Liver (tissue), 9 donors: ENCODE data around the gene GALNT10. TPM values are rescaled to one million over a fixed set of nuclear protein-coding genes. Genes with fewer than 3 reads are reported as not detected.

ENCODE experiments used
- DNase-seq: peaks from one replicate; pipeline ENCODE4 v3.0.0-alpha.2; 2017; ENCODE audit warnings: low spot score
- H3K27ac ChIP-seq, 2 donors: one replicate each; pipeline ENCODE4 v1.7.0; 2013; ENCODE audit warnings: inconsistent platforms in 2 of 2, low read length in 2 of 2, control low read depth in 1 of 2, low read depth in 1 of 2, mild to moderate bottlenecking in 1 of 2
- H3K27me3 ChIP-seq, 4 donors: one replicate each; pipeline versions ENCODE4 v1.6.1 to v1.7.0; 2013; ENCODE audit warnings: low read length in 3 of 4, inconsistent platforms in 1 of 4, mild to moderate bottlenecking in 1 of 4, moderate library complexity in 1 of 4; ENCODE audit not compliant: control insufficient read depth in 4 of 4, insufficient read depth in 4 of 4
- H3K36me3 ChIP-seq, 4 donors: one replicate each; pipeline versions ENCODE4 v1.6.1 to v1.7.0; 2013; ENCODE audit warnings: low read length in 3 of 4, mild to moderate bottlenecking in 3 of 4, low read depth in 1 of 4, moderate library complexity in 1 of 4; ENCODE audit not compliant: control insufficient read depth in 4 of 4, insufficient read depth in 3 of 4
- H3K4me1 ChIP-seq, 4 donors: one replicate each; pipeline versions ENCODE4 v1.6.1 to v1.7.0; 2013; ENCODE audit warnings: low read length in 3 of 4, mild to moderate bottlenecking in 3 of 4, moderate library complexity in 1 of 4; ENCODE audit not compliant: control insufficient read depth in 4 of 4, insufficient read depth in 4 of 4
- H3K4me3 ChIP-seq, 3 donors: one replicate each; pipeline versions ENCODE4 v1.6.1 to v1.7.0; 2013; ENCODE audit warnings: low read length in 3 of 3, control low read depth in 1 of 3, low read depth in 1 of 3, mild to moderate bottlenecking in 1 of 3
- H3K9ac ChIP-seq, 2 donors: one replicate each; pipeline ENCODE4 v1.7.0; 2013; ENCODE audit warnings: low read length in 2 of 2, mild to moderate bottlenecking in 2 of 2, moderate library complexity in 2 of 2, control low read depth in 1 of 2, low read depth in 1 of 2
- H3K9me3 ChIP-seq, 4 donors: one replicate each; pipeline versions ENCODE4 v1.6.1 to v1.7.0; 2013; ENCODE audit warnings: low read length in 3 of 4; ENCODE audit not compliant: control insufficient read depth in 4 of 4
- EGR1 ChIP-seq, 2 donors: IDR thresholded peaks; 2 replicates each; pipeline ENCODE4 v1.6.1; 2016 to 2018; ENCODE audit warnings: antibody characterized with exemption in 2 of 2, low read depth in 2 of 2
- FOXA1 ChIP-seq: IDR thresholded peaks from 2 replicates; pipeline ENCODE4 v1.6.1; 2016; ENCODE audit warnings: antibody characterized with exemption
- FOXA2 ChIP-seq: IDR thresholded peaks from 2 replicates; pipeline ENCODE4 v1.6.1; 2016; ENCODE audit warnings: antibody characterized with exemption
- GABPA ChIP-seq, 2 donors: IDR thresholded peaks in 1 of 2; conservative IDR thresholded peaks in 1 of 2; 2 replicates each; pipeline ENCODE4 v1.6.1; 2016; ENCODE audit warnings: antibody characterized with exemption in 2 of 2, mild to moderate bottlenecking in 1 of 2, moderate library complexity in 1 of 2
- HNF4A ChIP-seq, 2 donors: conservative IDR thresholded peaks; 2 replicates each; pipeline ENCODE4 v1.6.1; 2016; ENCODE audit warnings: antibody characterized with exemption in 2 of 2, mild to moderate bottlenecking in 2 of 2
- HNF4G ChIP-seq: IDR thresholded peaks from 2 replicates; pipeline ENCODE4 v1.6.1; 2016; ENCODE audit warnings: antibody characterized with exemption
- JUND ChIP-seq, 2 donors: IDR thresholded peaks; 2 replicates each; pipeline ENCODE4 v1.6.1; 2016; ENCODE audit warnings: antibody characterized with exemption in 2 of 2
- NR2F2 ChIP-seq: IDR thresholded peaks from 2 replicates; pipeline ENCODE4 v1.6.1; 2016; ENCODE audit warnings: antibody characterized with exemption
- RAD21 ChIP-seq, 2 donors: IDR thresholded peaks; 2 replicates each; pipeline ENCODE4 v1.6.1; 2016; ENCODE audit warnings: antibody characterized with exemption in 2 of 2, mild to moderate bottlenecking in 2 of 2
- RXRA ChIP-seq, 2 donors: IDR thresholded peaks; 2 replicates each; pipeline ENCODE4 v1.6.1; 2017 to 2018; ENCODE audit warnings: antibody characterized with exemption in 2 of 2, mild to moderate bottlenecking in 1 of 2
- SP1 ChIP-seq: IDR thresholded peaks from 2 replicates; pipeline ENCODE4 v1.6.1; 2018; ENCODE audit warnings: antibody characterized with exemption, mild to moderate bottlenecking
- TAF1 ChIP-seq: conservative IDR thresholded peaks from 2 replicates; pipeline ENCODE4 v1.6.1; 2016; ENCODE audit warnings: antibody characterized with exemption, mild to moderate bottlenecking
- WGBS: extraction: QIAGEN DNeasy Blood & Tissue Kit; methylation state at CpG from one replicate; pipeline ENCODE4 v1.1.7; 2013; 5-methylcytosine and 5-hydroxymethylcytosine counted together
- polyA plus RNA-seq, 2 donors: library from polyadenylated mRNA; stranded (reverse) in 1 of 2; unstranded in 1 of 2; fragments of 200-250 nt in 1 of 2; fragments of >200 nt in 1 of 2; fragmentation: Nextera tagmentation in 1 of 2; extraction: Ambion mirVana in 1 of 2; gene quantifications; one replicate each; pipeline versions ENCODE4 v1.2.1 to v1.2.3, GENCODE V29; 2013 to 2015
- total RNA-seq, 2 donors: library from RNA; depleted of rRNA; stranded (reverse); fragments of >200 nt; gene quantifications; one replicate each; pipeline ENCODE4 v1.2.3, GENCODE V29; 2014
- TF ChIP-seq, protein P1 (sequence below): IDR thresholded peaks from 2 replicates; pipeline ENCODE4 v1.6.1; 2016; ENCODE audit warnings: antibody characterized with exemption
- TF ChIP-seq, protein P2 (sequence below): IDR thresholded peaks from 2 replicates; pipeline ENCODE4 v1.6.1; 2016; ENCODE audit warnings: antibody characterized with exemption
- TF ChIP-seq, protein P3 (sequence below): IDR thresholded peaks from 2 replicates; pipeline ENCODE4 v1.6.1; 2016; ENCODE audit warnings: antibody characterized with exemption, mild to moderate bottlenecking
- TF ChIP-seq, protein P4 (sequence below): fragments of 150-350 bp; IDR thresholded peaks from 2 replicates; pipeline ENCODE4 v1.5.1; 2017; ENCODE audit warnings: improper control_type of control experiment, low read depth, low read length; ENCODE audit not compliant: missing input control
- donor health status: healthy.
- donor health status: healthy.
- donor health status: healthy.
- donor health status: healthy.
- donor health status: healthy.

The GALNT10 gene
- total and polyA plus RNA-seq, 4 donors, result 1.1 to 17.8 (median 5.3) TPM

DNA sequence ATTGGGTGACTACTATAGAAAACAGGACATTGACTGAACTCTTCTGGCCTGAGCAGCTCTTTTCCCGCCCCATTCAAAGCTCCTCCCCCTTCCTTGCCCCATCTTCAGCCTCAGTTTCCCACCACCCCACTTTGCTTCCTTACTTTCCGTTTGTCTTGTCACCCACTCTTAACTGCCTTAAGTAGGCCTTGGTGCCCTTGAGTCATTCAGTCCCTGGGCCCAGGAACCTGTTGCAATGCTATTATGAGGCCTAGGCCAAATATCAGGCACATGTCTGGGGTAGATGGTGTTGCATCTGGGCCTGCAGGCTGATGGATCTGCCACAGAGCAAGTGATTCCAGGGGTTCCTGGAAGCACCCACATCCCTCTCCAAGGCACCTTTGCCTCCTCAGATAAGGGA is 17.7 kb upstream of the GALNT10 start:
- Histone ChIP-seq H3K36me3 (no peaks in the 10 kb centered on the region), H3K4me3 (no peak overlapping the region), H3K4me1 (peaks cover 0 to 13% (median 5%) of the 10 kb centered on the region in 4 donors), H3K9me3 (no peaks in the 10 kb centered on the region), H3K27ac (no peak overlapping the region), H3K27me3 (no peaks in the 10 kb centered on the region), H3K9ac (no peak overlapping the region)
- TF ChIP-seq, protein P1, sequence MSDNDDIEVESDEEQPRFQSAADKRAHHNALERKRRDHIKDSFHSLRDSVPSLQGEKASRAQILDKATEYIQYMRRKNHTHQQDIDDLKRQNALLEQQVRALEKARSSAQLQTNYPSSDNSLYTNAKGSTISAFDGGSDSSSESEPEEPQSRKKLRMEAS, result no peak
- no peak for TF ChIP-seq FOXA1
- TF ChIP-seq SP1, result no peak
- DNase-seq, result no peak
- WGBS, result 95% methylated on average over 2 of the region's 2 CpGs

DNA sequence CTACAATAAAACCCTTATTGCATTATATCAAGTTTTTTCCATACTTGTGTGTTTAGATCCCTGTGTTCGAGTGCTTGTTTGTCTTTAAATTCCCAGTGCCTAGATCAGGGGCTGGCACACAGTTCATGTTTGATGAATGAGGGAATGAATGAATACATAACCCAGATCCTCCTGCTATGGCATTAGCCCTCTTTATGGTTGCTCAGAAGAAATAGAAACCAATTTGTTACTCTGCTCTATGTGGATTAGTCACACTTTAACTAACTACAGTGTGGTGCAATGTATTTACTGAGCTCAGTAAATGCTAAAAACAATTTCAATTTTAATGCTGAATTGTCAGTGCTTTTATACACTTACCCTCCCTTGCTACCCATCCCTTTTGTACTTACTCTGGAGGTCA is 16.4 kb upstream of the GALNT10 start:
- Histone ChIP-seq H3K36me3 (no peaks in the 10 kb centered on the region), H3K9me3 (no peaks in the 10 kb centered on the region), H3K27me3 (no peaks in the 10 kb centered on the region), H3K27ac (no peak overlapping the region), H3K4me1 (peaks cover 0 to 13% (median 5%) of the 10 kb centered on the region in 4 donors), H3K9ac (no peak overlapping the region), H3K4me3 (no peak overlapping the region)
- 35% methylated on average over 1 of the region's 1 CpG for WGBS
- no peak for DNase-seq
- TF ChIP-seq TAF1, result no peak
- TF ChIP-seq, protein P2, sequence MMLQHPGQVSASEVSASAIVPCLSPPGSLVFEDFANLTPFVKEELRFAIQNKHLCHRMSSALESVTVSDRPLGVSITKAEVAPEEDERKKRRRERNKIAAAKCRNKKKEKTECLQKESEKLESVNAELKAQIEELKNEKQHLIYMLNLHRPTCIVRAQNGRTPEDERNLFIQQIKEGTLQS, result no peak
- no peak for TF ChIP-seq NR2F2
- TF ChIP-seq, protein P3, sequence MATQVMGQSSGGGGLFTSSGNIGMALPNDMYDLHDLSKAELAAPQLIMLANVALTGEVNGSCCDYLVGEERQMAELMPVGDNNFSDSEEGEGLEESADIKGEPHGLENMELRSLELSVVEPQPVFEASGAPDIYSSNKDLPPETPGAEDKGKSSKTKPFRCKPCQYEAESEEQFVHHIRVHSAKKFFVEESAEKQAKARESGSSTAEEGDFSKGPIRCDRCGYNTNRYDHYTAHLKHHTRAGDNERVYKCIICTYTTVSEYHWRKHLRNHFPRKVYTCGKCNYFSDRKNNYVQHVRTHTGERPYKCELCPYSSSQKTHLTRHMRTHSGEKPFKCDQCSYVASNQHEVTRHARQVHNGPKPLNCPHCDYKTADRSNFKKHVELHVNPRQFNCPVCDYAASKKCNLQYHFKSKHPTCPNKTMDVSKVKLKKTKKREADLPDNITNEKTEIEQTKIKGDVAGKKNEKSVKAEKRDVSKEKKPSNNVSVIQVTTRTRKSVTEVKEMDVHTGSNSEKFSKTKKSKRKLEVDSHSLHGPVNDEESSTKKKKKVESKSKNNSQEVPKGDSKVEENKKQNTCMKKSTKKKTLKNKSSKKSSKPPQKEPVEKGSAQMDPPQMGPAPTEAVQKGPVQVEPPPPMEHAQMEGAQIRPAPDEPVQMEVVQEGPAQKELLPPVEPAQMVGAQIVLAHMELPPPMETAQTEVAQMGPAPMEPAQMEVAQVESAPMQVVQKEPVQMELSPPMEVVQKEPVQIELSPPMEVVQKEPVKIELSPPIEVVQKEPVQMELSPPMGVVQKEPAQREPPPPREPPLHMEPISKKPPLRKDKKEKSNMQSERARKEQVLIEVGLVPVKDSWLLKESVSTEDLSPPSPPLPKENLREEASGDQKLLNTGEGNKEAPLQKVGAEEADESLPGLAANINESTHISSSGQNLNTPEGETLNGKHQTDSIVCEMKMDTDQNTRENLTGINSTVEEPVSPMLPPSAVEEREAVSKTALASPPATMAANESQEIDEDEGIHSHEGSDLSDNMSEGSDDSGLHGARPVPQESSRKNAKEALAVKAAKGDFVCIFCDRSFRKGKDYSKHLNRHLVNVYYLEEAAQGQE, result no peak
- no peak for TF ChIP-seq FOXA1
- no peak for TF ChIP-seq EGR1 (IDR thresholded peaks at IDR 0.05; ENCODE audit: low read depth in 2 of 2)
- no peak for TF ChIP-seq RAD21 (IDR thresholded peaks at IDR 0.05)
- TF ChIP-seq HNF4G, result no peak
- no peak for TF ChIP-seq RXRA (IDR thresholded peaks at IDR 0.05)
- TF ChIP-seq, protein P1, result no peak
- TF ChIP-seq, protein P4, sequence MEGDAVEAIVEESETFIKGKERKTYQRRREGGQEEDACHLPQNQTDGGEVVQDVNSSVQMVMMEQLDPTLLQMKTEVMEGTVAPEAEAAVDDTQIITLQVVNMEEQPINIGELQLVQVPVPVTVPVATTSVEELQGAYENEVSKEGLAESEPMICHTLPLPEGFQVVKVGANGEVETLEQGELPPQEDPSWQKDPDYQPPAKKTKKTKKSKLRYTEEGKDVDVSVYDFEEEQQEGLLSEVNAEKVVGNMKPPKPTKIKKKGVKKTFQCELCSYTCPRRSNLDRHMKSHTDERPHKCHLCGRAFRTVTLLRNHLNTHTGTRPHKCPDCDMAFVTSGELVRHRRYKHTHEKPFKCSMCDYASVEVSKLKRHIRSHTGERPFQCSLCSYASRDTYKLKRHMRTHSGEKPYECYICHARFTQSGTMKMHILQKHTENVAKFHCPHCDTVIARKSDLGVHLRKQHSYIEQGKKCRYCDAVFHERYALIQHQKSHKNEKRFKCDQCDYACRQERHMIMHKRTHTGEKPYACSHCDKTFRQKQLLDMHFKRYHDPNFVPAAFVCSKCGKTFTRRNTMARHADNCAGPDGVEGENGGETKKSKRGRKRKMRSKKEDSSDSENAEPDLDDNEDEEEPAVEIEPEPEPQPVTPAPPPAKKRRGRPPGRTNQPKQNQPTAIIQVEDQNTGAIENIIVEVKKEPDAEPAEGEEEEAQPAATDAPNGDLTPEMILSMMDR, result no peak
- no peak for TF ChIP-seq SP1

DNA sequence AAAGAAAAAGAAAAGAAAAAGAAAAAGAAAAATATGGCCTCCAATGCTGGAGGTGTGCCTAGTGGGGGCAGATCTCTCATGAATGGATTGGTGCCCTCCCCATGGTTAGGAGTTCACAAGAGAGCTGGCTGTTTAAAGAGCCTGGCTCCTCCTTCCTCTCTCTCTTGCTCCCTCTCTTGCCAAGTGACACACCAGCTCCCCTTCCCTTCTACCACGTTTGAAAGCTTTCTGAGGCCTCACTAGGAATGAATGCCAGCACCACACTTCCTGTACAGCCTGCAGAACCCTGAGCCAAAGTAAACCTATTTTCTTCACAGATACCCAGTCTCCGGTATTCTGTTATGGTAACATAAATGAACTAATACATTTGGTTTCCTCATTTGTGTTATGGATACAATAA is 14.4 kb upstream of the GALNT10 start:
- H3K9ac ChIP-seq, result no peak overlapping the region
- no peaks in the 10 kb centered on the region for H3K9me3 ChIP-seq
- H3K36me3 ChIP-seq, result no peaks in the 10 kb centered on the region
- WGBS, result 40% methylated on average over 2 of the region's 2 CpGs
- H3K27ac ChIP-seq, result no peak overlapping the region
- peaks cover 0 to 13% (median 5%) of the 10 kb centered on the region in 4 donors for H3K4me1 ChIP-seq
- no peak for DNase-seq
- no peak overlapping the region for H3K4me3 ChIP-seq
- no peaks in the 10 kb centered on the region for H3K27me3 ChIP-seq
- no peak for TF ChIP-seq FOXA2
- no peak for TF ChIP-seq SP1
- no peak for TF ChIP-seq GABPA (IDR thresholded peaks at IDR 0.05 in 1 of 2, conservative IDR thresholded peaks at IDR 0.05 in 1 of 2)
- TF ChIP-seq, protein P4, result no peak
- no peak for TF ChIP-seq HNF4G
- TF ChIP-seq, protein P2, result no peak
- no peak for TF ChIP-seq JUND (IDR thresholded peaks at IDR 0.05)
- no peak for TF ChIP-seq EGR1 (IDR thresholded peaks at IDR 0.05; ENCODE audit: low read depth in 2 of 2)
- no peak for TF ChIP-seq RAD21 (IDR thresholded peaks at IDR 0.05)
- no peak for TF ChIP-seq HNF4A (conservative IDR thresholded peaks at IDR 0.05)
- no peak for TF ChIP-seq TAF1
- no peak for TF ChIP-seq RXRA (IDR thresholded peaks at IDR 0.05)
- no peak for TF ChIP-seq FOXA1
